Hematopoietic multipotent progenitor cell treated with erythropoietin and hydrocortisone succinate and interleukin-3 and kit ligand, for 6 days (in vitro differentiated cells): ENCODE data around the gene BAHCC1.

Experiments
- DNase-seq: peaks from one replicate; pipeline ENCODE4 v3.0.0-alpha.2; 2015

BAHCC1 gene

GRCh38 chr17:81445642-81446503 lies 50.6 kb downstream of the BAHCC1 start:
- DNase-seq: no peak

DNA sequence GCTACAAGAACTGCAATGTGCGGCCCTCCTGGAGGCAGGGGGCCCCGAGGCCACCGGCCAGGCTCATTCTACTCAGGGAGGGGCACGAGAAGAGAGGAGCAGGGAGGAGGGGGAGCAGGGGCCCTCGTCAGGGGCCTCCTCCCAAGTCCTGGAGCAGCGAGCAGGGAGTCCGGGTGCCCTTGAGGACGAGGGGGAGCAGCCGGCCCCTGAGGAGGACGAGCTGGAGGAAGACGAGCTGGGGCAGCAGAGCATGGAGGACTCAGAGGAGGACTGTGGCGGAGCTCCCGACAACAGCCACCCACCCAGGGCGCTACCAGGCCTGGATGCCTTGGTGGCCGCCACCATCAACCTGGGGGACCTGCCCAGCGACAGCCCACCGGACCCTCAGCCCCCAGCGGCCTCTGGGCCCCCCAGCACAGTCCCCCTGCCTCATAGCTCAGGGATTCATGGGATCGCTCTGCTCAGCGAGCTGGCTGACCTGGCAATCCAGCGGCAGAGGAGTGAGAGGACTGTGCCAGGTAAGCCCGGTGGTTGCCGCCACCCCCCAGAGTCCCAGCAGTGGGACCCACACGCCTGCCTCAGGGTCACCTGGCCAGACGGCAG lies 52.2 kb downstream of the BAHCC1 start:
- no peak for DNase-seq

- DNase-seq: no peak
Measured at GRCh38 chr17:81448442-81448841, 53.2 kb downstream of the BAHCC1 start.

- no peak for DNase-seq
Measured at GRCh38 chr17:81448950-81449349, 53.7 kb downstream of the BAHCC1 start.

DNA sequence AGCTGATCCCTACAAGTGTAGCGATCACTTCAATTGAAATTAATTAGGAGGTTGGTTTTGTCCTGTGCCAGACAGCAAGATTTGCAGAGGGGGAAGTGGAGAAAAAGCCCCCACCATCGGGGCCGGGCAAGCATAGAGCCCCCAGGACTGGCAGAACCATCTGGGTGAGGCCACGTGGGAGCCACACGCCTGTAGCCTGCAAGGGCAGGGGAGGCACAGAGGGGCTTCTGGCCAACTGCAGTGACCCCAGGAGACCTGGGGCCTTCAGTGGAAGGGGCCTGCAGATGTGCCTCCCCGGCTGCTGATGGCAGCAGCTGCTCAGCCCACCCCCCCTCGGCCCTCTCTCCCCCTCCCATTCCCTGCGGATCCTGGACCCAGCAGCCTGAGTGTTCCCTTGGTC lies 54.1 kb downstream of the BAHCC1 start:
- no peak for DNase-seq

DNA sequence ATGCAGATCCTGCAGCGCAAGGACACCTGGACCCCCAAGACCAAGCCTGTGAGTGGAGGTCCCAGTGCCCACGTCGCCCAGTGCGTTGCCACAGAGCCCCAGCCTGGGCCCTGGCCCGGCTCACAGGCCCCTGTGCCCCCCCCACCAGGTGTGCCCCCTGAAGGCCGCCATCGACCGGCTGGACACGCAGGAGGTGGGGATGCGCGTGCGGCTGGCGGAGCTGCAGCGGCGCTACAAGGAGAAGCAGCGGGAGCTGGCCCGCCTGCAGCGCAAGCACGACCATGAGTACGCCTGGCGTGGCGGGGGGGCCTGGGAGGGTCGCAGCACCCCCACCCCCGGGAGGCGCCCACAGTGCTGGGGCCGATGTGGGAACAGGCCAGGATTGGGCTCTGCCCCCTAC lies 56.6 kb downstream of the BAHCC1 start:
- DNase-seq: no peak

DNA sequence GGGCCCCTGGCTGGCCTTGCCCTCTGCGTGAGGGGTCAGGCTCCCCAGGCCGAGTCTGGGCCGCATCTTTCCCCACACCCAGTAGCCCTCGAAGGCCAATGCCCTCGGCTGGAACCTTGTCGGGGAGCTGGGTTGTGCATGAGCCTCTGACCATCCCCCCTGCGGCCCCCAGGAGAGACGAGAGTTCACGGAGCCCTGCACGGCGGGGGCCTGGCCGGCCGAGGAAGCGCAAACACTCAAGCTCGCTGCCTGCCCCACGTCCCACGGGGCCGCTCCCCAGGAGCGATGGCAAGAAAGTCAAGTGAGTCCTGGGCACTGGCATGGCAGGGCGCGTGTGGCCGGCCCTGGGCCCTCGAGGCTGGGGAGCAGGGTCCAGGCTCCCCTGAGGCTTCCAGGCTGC lies 57.3 kb downstream of the BAHCC1 start:
- DNase-seq: no peak

DNA sequence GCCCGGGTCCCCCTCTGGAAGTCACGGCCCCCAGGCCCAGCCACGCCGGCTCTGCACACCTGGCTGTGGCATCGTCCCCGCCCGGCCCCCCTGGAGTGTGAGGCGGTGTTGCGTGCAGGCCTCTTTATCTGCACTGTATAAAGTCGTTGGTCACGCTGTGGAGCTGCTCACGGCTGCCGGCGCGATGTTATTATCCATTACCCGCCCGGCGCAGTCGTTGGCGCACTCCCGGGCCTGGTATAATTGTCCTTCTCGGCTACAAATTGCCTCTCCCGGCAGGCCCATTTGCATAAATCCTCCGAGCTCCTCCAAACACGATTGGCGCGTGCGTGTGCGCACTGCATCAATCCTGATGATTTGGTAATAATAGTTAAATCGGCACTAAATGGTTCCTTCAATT lies 57.8 kb downstream of the BAHCC1 start:
- DNase-seq: no peak

DNA sequence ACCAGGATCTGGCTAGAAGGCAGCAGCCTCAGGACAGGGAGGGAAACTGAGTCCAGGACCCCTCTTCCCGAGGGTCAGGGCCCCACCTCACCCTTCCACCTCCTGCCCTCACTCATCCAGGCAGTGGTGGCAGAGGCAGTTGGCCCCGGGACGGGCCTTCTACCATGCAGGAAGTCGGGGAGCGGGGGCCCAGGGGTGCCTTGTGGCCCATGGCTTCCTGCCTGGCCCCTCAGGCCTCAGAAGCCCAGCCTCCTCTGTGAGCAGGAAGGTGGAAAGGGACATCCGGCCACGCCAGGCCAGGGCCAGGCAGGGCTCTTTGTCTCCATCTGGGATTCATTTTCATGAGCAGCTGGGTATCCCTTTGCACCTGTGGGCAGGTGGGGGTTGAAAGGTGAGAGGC lies 58.5 kb downstream of the BAHCC1 start:
- DNase-seq: peak; percentile 69

- peak; percentile 36 for DNase-seq
Measured at GRCh38 chr17:81454473-81454872, 59.2 kb downstream of the BAHCC1 start.

DNA sequence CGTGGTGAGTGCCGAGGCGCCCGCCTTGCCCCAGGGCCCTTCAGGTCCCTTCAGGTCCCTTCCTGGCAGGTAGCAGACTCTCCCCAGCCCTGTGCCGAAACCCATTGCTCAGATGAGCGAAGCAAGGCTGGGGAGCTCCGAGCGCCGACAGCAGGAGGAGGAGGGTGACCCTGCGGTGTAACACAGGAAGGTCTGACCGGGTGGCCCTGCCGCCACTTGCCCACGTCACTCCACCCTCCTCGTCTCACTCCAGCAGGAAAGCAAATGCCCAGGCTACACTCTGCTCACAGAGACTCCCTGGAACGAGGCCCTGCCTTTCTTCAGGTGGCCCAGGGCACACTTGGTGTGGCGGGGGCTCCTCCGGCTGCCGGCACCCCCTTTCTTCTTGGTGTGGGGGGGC lies 60.1 kb downstream of the BAHCC1 start:
- peak; percentile 23 for DNase-seq

DNA sequence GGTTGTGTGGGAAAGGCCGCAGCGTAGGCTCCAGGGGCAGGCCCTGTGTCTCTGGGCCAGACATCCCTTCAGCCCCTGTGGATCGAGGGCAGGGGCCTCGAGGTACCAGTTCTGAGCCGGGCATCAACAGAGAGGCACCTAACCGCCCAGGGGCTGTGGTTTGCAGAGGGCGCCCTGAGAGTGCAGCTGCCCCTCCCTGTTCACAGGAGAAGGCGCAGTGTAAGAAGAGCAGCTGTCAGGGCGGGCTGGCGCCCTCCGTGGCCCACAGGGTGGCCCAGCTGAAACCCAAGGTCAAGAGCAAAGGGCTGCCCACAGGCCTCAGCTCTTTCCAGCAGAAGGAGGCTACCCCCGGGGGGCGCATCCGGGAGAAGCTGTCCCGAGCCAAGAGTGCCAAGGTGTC lies 60.8 kb downstream of the BAHCC1 start:
- DNase-seq: no peak

- DNase-seq: no peak
Measured at GRCh38 chr17:81456798-81457197, 61.5 kb downstream of the BAHCC1 start.

DNA sequence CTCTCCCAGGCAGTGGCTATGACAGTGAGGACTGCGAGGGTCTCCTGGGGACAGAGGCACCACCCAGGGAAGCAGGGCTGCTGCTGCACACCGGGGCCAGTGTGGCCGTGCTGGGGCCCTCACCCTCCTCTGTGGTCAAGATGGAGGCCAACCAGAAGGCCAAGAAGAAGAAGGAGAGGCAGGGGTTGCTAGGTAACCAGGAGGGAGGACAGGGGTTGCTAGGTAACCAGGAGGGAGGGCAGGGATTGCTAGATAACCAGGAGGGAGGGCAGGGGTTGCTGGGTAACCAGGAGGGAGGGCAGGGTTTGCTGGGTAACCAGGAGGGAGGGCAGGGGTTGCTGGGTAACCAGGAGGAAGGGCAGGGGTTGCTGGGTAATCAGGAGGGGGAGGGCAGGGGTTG lies 62.1 kb downstream of the BAHCC1 start:
- DNase-seq: no peak

GRCh38 chr17:81457917-81458555 lies 62.8 kb downstream of the BAHCC1 start:
- no peak for DNase-seq

DNA sequence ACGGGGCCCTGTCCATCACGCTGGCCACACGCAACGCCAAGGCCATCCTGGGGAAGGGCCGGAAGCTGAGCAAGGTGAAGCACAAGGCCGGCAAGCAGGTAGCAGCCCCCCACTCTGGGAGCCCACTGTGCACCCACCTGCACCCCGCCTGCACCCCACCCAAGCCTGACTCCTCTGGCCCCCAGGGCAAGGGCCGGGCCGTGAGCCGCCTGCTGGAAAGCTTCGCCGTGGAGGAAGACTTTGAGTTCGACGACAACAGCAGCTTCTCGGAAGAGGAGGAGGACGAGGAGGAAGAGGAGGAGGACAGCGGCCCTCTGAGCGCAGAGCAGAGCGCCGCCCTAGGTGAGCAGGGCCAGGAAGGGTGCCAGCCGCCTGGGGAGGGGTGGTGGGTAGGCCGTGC lies 63.4 kb downstream of the BAHCC1 start:
- DNase-seq: no peak

DNA sequence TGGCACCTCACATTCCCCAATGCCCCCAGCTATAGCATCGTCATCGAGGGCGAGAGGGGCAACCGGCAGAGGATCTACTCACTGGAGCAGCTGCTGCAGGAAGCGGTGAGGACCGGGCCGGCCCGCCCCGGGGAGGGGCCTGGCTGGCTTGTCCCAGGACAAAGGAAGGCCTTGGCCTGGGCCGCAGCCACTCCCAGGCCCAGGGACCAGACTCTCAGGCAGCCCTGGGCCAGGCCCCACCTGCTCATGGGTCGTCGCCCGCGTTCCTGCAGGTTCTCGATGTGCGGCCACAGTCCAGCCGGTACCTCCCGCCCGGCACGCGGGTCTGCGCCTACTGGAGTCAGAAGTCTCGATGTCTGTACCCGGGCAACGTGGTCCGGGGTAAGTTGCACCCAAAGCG lies 64.0 kb downstream of the BAHCC1 start:
- DNase-seq: no peak

DNA sequence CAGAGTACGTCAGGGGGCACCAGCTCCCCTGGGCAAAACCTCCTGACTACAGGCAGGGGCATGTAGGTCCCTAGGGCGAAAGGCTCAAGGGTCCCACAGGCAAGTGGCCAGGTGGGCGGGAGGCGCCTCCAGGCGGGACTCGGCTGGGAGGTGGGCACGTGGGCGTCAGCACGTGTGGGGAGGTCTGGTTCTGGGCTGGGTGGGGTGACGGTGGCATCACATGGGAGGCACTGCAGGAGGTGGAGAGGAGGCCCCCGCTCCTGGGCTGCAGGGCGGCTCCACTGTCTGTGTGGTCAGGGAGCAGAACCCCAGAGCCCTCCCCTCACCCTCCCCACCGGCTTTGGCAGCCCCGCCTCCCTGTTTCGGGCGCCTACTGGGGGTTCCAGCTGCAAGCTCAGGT lies 64.6 kb downstream of the BAHCC1 start:
- no peak for DNase-seq

- no peak for DNase-seq
Measured at GRCh38 chr17:81460856-81461460, 65.7 kb downstream of the BAHCC1 start.

DNA sequence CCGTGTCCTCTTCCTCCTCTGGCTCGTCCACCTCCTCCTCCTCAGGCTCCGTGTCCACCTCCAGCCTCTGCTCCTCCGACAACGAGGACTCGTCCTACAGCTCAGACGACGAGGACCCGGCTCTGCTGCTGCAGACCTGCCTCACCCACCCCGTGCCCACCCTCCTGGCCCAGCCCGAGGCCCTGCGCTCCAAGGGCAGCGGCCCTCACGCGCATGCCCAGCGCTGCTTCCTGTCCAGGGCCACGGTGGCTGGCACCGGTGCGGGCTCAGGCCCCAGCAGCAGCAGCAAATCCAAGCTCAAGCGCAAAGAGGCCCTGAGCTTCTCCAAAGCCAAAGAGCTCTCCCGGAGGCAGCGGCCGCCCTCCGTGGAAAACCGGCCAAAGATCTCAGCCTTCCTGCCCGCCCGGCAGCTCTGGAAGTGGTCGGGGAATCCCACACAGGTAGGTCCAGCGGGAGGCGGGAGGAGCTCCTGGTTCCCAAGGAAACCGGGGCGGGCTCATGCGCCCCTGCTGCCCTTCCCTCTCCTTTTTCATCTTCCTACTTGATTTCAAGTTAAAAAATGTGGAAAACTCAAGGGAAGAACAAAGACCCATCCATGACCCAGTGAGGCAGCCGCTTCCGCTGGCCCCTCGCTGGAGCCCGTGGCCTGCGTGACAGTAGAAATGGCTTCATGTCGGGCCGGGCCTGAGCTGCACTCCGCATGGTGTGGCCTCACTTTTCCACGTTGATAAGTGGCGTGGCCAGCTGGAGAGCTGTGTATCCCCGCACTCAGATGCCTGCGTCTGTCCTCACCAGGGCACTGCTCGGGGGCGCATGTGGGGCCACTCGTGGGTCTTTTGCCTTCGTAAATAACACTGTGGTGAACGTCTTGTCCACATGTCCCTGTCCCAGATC lies 66.6 kb downstream of the BAHCC1 start:
- no peak for DNase-seq

DNA sequence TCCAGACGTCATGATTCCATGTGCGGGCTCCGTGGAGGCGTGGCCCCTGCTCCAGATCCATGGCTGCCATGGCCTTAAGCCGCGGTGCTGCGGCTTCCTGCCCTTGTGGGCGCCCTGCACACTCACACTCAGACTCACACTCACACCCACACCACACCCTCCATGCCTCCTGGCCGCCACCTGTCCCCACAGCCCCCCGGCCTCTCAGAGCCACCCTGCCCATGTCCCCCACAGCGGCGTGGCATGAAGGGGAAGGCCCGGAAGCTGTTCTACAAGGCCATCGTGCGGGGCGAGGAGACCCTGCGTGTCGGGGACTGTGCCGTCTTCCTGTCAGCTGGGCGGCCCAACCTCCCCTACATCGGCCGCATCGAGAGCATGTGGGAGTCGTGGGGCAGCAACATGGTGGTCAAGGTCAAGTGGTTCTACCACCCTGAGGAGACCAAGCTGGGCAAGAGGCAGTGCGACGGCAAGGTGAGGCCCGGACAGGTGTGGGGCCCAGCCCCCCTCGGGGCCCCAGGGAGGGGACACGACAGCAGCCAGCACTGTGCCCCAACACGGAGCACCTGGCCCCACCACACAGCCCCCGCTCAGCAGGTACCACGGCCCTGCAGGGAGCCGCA lies 67.4 kb downstream of the BAHCC1 start:
- no peak for DNase-seq

GRCh38 chr17:81463506-81463905 lies 68.2 kb downstream of the BAHCC1 start:
- DNase-seq: no peak
